ENCODE data around the gene DLGAP5.

DLGAP5 gene

DNA sequence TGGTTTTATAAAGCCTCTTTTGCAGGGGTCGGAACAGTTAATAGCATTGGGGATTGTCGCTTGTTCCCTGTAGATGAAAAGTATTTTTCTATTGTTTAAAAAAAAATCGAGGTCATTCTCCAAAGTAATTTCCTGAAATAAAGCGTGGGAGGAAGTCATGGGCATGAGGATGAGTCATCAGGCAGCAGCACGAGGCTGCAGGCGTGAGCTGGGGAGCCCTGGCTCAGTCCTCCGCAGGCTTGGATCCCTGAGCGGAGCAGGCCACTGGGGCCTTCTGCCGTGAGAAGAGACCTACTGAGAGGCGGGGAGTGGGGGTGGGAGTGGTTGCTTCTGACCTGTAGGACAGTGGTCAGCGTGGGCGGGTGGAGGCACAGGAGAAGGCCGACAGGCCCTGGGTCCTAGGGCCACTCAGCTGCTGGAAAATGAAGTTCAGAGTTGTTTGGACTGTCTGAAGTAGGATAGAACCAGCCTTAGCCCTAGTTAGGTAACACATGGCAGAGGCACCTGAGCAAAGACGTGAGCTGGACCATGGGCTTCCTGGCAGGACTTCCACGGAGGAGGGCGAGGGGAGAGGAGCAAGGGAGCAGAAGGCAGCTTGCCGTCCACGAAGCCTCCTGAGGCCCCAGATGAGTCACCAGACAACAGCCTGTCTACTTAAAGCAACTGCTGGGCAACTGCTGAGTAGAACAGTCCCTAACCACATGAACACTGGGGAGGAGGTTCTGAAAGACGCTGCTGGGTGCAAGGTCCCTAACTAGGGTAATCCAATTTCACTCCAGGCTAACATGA, 83.4 kb downstream of the DLGAP5 start:
- DNase-seq, result no peak

GRCh38 chr14:55105991-55106390, 85.4 kb downstream of the DLGAP5 start:
- no peak for DNase-seq

- no peak for DNase-seq
These were observed 87.1 kb downstream of the DLGAP5 start for GRCh38 chr14:55103971-55104954.

GRCh38 chr14:55103005-55103640, 88.3 kb downstream of the DLGAP5 start:
- DNase-seq, result peak; percentile 69

- peak; percentile 39 for DNase-seq
These were observed 89.2 kb downstream of the DLGAP5 start for GRCh38 chr14:55102141-55102621.

DNA sequence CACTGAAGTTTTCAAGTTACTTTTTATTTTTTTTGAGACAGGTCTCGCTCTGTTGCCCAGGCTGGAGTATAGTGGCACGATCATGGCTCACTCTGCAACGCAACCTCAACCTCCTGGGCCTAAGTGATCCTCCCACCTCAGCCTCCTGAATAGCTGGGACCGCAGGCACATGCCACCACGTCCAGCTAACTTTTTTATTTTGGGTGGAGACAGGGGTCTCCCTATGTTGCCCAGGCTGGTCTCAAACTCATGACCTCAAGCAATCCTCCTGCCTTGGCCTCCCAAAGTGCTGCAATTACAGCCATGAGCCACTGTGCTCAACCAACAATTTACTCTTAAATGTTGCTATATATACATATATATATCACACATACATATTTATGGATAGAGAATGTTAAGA, 89.7 kb downstream of the DLGAP5 start:
- DNase-seq, result no peak

DNA sequence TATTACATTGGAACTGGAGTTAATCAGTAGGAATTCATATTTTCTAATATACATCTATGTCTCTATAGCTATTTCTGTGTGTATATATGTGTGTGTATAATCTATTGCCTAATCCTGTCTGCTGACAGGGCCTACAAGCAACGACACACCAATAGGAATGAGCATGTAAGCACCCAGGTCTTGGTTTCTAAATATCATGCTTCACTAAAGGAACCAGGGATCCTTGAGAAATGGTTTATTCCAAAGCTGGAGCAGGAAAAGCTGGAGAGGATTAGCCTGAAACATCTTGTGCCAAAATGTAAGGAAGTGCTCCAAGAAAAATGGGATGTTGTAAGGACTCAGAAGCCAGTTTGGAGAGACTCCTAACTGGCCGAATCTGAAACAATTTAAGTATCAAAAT, 91.6 kb downstream of the DLGAP5 start:
- no peak for DNase-seq

- no peak for DNase-seq
These were observed 92.9 kb downstream of the DLGAP5 start for GRCh38 chr14:55098561-55098898.
